OCI-LY3 (cell line): Measurements from ENCODE around the gene EEF2K.

Experiments
- H2AFZ ChIP-seq: fragments of 200-600, 300-600 bp; shearing (Covaris generic); 2 replicates; pipeline ENCODE4 v1.6.0; 2014; ENCODE audit warnings: antibody characterized with exemption, low read depth, low read length
- H3K27ac ChIP-seq: fragments of 200-600, 300-600 bp; sonication (generic); 2 replicates; pipeline ENCODE4 v1.5.1; 2014; ENCODE audit warnings: mild to moderate bottlenecking, low read length, moderate library complexity, mixed read lengths
- H3K27me3 ChIP-seq: fragments of 200-600, 300-600 bp; sonication (generic); 2 replicates; pipeline ENCODE4 v1.6.1; 2014; ENCODE audit warnings: low read depth, low read length, mixed read lengths
- H3K36me3 ChIP-seq: fragments of 200-600, 300-600 bp; sonication (generic); replicated peaks from 2 replicates; pipeline ENCODE3; 2014; ENCODE audit warnings: low read depth, low read length, mixed read lengths
- H3K4me1 ChIP-seq: fragments of 300-600, 200-600 bp; sonication (generic); 2 replicates; pipeline ENCODE4 v1.6.1; 2014; ENCODE audit warnings: low read length, mixed read lengths
- H3K4me2 ChIP-seq: fragments of 200-600, 300-600 bp; sonication (generic); 2 replicates; pipeline ENCODE4 v1.6.1; 2014; ENCODE audit warnings: low read length, mixed read lengths
- H3K4me3 ChIP-seq: fragments of 300-600, 200-600 bp; sonication (generic); 2 replicates; pipeline ENCODE4 v1.5.1; 2014; ENCODE audit warnings: antibody characterized with exemption, mild to moderate bottlenecking, low read length, moderate library complexity
- H3K79me2 ChIP-seq: fragments of 300-600, 200-600 bp; shearing (Covaris generic); 2 replicates; pipeline ENCODE4 v1.6.1; 2014; ENCODE audit warnings: mild to moderate bottlenecking, low read length, mixed read lengths
- H3K9ac ChIP-seq: fragments of 300-600, 200-600 bp; shearing (Covaris generic); 2 replicates; pipeline ENCODE4 v1.6.0; 2014; ENCODE audit warnings: mild to moderate bottlenecking, low read length, moderate library complexity
- H3K9me3 ChIP-seq: fragments of 200-600, 300-600 bp; shearing (Covaris generic); 2 replicates; pipeline ENCODE4 v1.6.1; 2014; ENCODE audit warnings: low read length, mixed read lengths; ENCODE audit not compliant: insufficient read depth
- H4K20me1 ChIP-seq: fragments of 200-600, 300-600 bp; sonication (generic); 2 replicates; pipeline ENCODE4 v1.6.1; 2016; ENCODE audit warnings: low read length, mixed read lengths; ENCODE audit not compliant: insufficient read depth
- EZH2phosphoT487 ChIP-seq: fragments of 200-600 bp; shearing (Covaris generic); IDR thresholded peaks from 2 replicates; pipeline ENCODE4 v1.6.1; 2018; ENCODE audit warnings: antibody characterized with exemption, mixed run types, low read depth
- TF ChIP-seq, protein P1 (sequence below): fragments of 200-600, 300-600 bp; sonication (generic); IDR thresholded peaks from 2 replicates; pipeline ENCODE4 v1.5.1; 2014; ENCODE audit warnings: antibody characterized with exemption, low read length, low read depth

The EEF2K gene

DNA sequence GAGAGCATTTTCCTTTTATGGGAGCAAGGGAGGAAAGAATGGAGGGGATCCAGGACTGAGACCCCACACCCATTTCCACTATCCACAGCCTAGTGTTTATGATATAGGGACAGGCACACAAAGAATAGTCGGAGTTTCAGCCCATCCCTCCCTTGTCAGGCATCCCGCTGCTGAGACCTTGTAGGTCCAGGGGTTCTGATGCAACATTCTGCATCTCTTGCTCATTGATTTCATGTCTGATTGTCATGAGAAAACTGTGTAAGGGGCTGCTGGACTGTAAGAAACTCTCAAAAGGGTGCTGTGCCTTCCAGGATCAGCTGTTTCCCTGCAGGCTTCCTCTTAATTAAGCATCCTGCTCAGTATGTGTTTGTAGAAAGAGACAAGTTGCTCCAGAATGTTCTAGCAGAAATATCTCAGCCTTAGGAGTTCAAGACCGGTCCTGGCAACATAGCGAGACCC is 85.8 kb downstream of the EEF2K start:
- no peak overlapping the region for H3K27ac ChIP-seq
- H2AFZ ChIP-seq, result no peak overlapping the region
- peaks cover 6% of the 10 kb centered on the region for H3K36me3 ChIP-seq
- H3K4me1 ChIP-seq, result peaks cover 5% of the 10 kb centered on the region; the same call in 1 of the 2 replicates
- H3K9me3 ChIP-seq, result no peaks in the 10 kb centered on the region
- H3K79me2 ChIP-seq, result no peaks in the 10 kb centered on the region
- H3K4me2 ChIP-seq, result no peak overlapping the region
- TF ChIP-seq EZH2phosphoT487, result no peak
- TF ChIP-seq, protein P1, sequence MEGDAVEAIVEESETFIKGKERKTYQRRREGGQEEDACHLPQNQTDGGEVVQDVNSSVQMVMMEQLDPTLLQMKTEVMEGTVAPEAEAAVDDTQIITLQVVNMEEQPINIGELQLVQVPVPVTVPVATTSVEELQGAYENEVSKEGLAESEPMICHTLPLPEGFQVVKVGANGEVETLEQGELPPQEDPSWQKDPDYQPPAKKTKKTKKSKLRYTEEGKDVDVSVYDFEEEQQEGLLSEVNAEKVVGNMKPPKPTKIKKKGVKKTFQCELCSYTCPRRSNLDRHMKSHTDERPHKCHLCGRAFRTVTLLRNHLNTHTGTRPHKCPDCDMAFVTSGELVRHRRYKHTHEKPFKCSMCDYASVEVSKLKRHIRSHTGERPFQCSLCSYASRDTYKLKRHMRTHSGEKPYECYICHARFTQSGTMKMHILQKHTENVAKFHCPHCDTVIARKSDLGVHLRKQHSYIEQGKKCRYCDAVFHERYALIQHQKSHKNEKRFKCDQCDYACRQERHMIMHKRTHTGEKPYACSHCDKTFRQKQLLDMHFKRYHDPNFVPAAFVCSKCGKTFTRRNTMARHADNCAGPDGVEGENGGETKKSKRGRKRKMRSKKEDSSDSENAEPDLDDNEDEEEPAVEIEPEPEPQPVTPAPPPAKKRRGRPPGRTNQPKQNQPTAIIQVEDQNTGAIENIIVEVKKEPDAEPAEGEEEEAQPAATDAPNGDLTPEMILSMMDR, result no peak
- no peaks in the 10 kb centered on the region for H4K20me1 ChIP-seq
- no peak overlapping the region for H3K4me3 ChIP-seq
- H3K9ac ChIP-seq, result no peak overlapping the region
- H3K27me3 ChIP-seq, result no peaks in the 10 kb centered on the region

DNA sequence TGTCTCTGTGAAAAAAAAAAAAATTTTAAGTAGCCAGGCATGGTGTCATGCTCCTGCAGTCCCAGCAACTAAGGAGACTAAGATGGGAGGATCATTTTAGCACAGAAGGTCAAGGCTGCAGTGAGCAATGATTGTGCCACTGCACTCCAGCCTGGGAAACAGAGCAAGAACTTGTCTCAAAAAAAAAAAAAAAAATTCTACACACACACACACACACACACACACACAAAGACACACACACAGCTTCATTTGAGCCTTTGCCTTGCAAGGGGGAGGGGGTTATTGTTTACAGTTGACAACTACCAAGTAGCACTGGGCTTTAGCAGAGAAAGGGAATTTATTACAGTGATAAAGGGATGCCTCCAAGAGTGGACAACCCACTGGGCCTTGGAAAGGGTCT is 86.2 kb downstream of the EEF2K start:
- H3K36me3 ChIP-seq, result peaks cover 4% of the 10 kb centered on the region
- H3K9ac ChIP-seq, result no peak overlapping the region
- no peak overlapping the region for H3K27ac ChIP-seq

DNA sequence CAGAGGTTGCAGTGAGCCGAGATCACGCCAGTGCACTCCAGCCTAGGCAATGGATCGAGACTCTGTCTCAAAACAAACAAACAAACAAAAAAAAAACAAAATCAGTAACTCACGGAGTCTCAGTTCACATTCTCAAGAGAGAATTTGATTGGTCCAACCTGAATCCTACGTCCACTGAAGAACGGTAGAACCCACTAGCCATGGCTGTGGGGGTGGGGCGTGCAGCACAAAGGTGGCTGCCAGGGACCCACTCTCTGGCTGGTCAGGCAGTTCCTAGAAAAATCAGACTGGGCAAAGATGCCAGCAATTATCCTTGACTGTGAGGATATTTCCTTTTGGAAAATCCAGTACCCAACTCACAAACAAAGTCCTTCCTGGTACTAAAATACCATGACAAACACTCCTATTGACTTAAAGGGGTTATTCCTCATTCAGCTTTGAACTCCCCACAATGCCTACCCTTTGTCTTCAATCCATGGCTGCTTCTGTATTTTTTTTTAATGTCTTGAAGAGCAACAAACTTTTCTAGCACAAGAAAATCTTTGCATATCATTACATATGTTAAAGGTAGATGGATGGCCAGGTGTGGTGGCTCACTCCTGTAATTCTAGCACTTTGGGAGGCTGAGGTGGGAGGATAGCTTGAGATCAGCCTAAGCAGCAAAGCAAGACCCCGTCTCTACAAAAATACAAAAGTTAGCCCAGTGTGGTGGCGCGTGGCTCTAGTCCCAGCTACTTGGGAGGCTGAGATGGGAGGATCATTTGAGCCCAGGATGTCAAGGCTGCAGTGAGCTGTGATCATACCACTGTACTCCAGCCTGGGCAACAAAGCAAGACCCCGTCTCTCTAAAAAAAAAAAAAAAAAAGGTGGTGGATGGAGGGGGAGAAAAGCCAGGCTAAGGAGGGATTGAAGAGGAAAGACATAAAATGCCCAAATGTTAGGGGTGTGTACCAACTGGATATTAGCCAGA is 87.3 kb downstream of the EEF2K start:
- H3K9ac ChIP-seq, result no peak overlapping the region
- no peaks in the 10 kb centered on the region for H3K27me3 ChIP-seq
- TF ChIP-seq, protein P1, result no peak
- no peak for TF ChIP-seq EZH2phosphoT487
- H4K20me1 ChIP-seq, result peaks cover 9% of the 10 kb centered on the region
- no peak overlapping the region for H3K27ac ChIP-seq
- no peak overlapping the region for H3K4me2 ChIP-seq
- no peak overlapping the region for H2AFZ ChIP-seq
- peaks cover 12% of the 10 kb centered on the region for H3K79me2 ChIP-seq
- H3K4me1 ChIP-seq, result peaks cover 5% of the 10 kb centered on the region; the same call in 1 of the 2 replicates
- no peaks in the 10 kb centered on the region for H3K9me3 ChIP-seq
- H3K36me3 ChIP-seq, result peaks cover 2% of the 10 kb centered on the region
- no peak overlapping the region for H3K4me3 ChIP-seq

More for the DNA sequence above, 86.2 kb downstream of the EEF2K start:
- no peaks in the 10 kb centered on the region for H4K20me1 ChIP-seq
- no peaks in the 10 kb centered on the region for H3K27me3 ChIP-seq
- H3K4me1 ChIP-seq, result peaks cover 5% of the 10 kb centered on the region; the same call in 1 of the 2 replicates
- H3K79me2 ChIP-seq, result peaks cover 1% of the 10 kb centered on the region
- no peak for TF ChIP-seq EZH2phosphoT487
- TF ChIP-seq, protein P1, result no peak
- H3K4me3 ChIP-seq, result no peak overlapping the region
- no peak overlapping the region for H3K4me2 ChIP-seq
- no peak overlapping the region for H2AFZ ChIP-seq
- H3K9me3 ChIP-seq, result no peaks in the 10 kb centered on the region
